ENCODE results near the gene CLEC9A. TPM values are rescaled to one million over a fixed set of nuclear protein-coding genes. Genes with fewer than 3 reads are reported as not detected.

Gene CLEC9A
- not detected in 2 replicates for polyA plus RNA-seq (2011; rRNA removed)
- polyA minus RNA-seq (2011; rRNA and poly(A)+ RNA removed): not detected in 2 replicates

- TF ChIP-seq CTCF (IDR thresholded peaks at IDR 0.05; ENCODE audit: insufficient read depth, low read depth, low read length): no peak
- Histone ChIP-seq H3K27me3 (ENCODE audit: control insufficient read depth, insufficient read depth, low read length) (no peaks in the 10 kb centered on the region), H3K4me3 (ENCODE audit: low read depth, low read length) (no peak within 1 kb of the TSS), H3K36me3 (ENCODE audit: control insufficient read depth, insufficient read depth, low read length) (no peaks in the 10 kb centered on the region)
- ChIA-PET CTCF (interaction anchor here (1.4 to 3.8 kb wide), 2 partner anchors 23 to 110 kb away, joined by 3 to 18 read pairs; no protein-coding TSS in a partner anchor), POLR2A (no interaction called here)
- no peak for DNase-seq (ENCODE audit: low read depth)
Observed at GRCh38 chr12:10030446-10030845, at the start of gene CLEC9A. Gene CLEC9A, plus strand, starts transcription at chr12:10030682. Its CDS starts 22,006 bp downstream, at chr12:10052688.

GRCh38 chr12:9991876-9992275 lies 38.6 kb upstream of the CLEC9A start:
- TF ChIP-seq CTCF (IDR thresholded peaks at IDR 0.05; ENCODE audit: insufficient read depth, low read depth, low read length): no peak
- ChIA-PET CTCF (no interaction called here), POLR2A (no interaction called here)

GRCh38 chr12:9992296-9992695 lies 38.2 kb upstream of the CLEC9A start:
- ChIA-PET POLR2A (no interaction called here), CTCF (no interaction called here)
- H3K27me3 ChIP-seq (ENCODE audit: control insufficient read depth, insufficient read depth, low read length): peaks cover 1% of the 10 kb centered on the region; the same call in 1 of the 2 replicates
- H3K36me3 ChIP-seq (ENCODE audit: control insufficient read depth, insufficient read depth, low read length): no peaks in the 10 kb centered on the region
- no peak overlapping the region for H3K4me3 ChIP-seq (ENCODE audit: low read depth, low read length)
- no peak for TF ChIP-seq CTCF (IDR thresholded peaks at IDR 0.05; ENCODE audit: insufficient read depth, low read depth, low read length)
- no peak for DNase-seq (ENCODE audit: low read depth)

More at GRCh38 chr12:9991876-9992275, 38.6 kb upstream of the CLEC9A start:
- no peaks in the 10 kb centered on the region for H3K36me3 ChIP-seq (ENCODE audit: control insufficient read depth, insufficient read depth, low read length)
- no peak overlapping the region for H3K4me3 ChIP-seq (ENCODE audit: low read depth, low read length)
- peaks cover 1% of the 10 kb centered on the region; the same call in 1 of the 2 replicates for H3K27me3 ChIP-seq (ENCODE audit: control insufficient read depth, insufficient read depth, low read length)
- no peak for DNase-seq (ENCODE audit: low read depth)

- Histone ChIP-seq H3K4me3 (ENCODE audit: low read depth, low read length) (no peak within 1 kb of the TSS), H3K36me3 (ENCODE audit: control insufficient read depth, insufficient read depth, low read length) (no peaks in the 10 kb centered on the region), H3K27me3 (ENCODE audit: control insufficient read depth, insufficient read depth, low read length) (peaks cover 4% of the 10 kb centered on the region)
- no peak for TF ChIP-seq CTCF (IDR thresholded peaks at IDR 0.05; ENCODE audit: insufficient read depth, low read depth, low read length)
- CTCF ChIA-PET: interaction anchor here (0.8 to 2.4 kb wide), 5 partner anchors 11 to 185 kb away, joined by 3 to 11 read pairs (median 3); partner anchors contain the start of gene CLEC12B
- POLR2A ChIA-PET: no interaction called here
- no peak for DNase-seq (ENCODE audit: low read depth)
Observed at GRCh38 chr12:9999016-9999415, 31.5 kb upstream of the CLEC9A start, which contains the start of gene CLEC1B. Gene CLEC1B, minus strand, starts transcription at chr12:9999121. Its CDS starts 21 bp downstream, at chr12:9999100.

- TF ChIP-seq CTCF (IDR thresholded peaks at IDR 0.05; ENCODE audit: insufficient read depth, low read depth, low read length): no peak
- no peak for DNase-seq (ENCODE audit: low read depth)
- no peaks in the 10 kb centered on the region for H3K36me3 ChIP-seq (ENCODE audit: control insufficient read depth, insufficient read depth, low read length)
- peaks cover 4% of the 10 kb centered on the region; the same call in 1 of the 2 replicates for H3K27me3 ChIP-seq (ENCODE audit: control insufficient read depth, insufficient read depth, low read length)
- POLR2A ChIA-PET: no interaction called here
- CTCF ChIA-PET: interaction anchor here (0.9 to 1.5 kb wide), 3 partner anchors 9 to 138 kb away, joined by 3 to 10 read pairs (median 4); partner anchors contain the start of gene CLEC12B
- H3K4me3 ChIP-seq (ENCODE audit: low read depth, low read length): no peak overlapping the region
Observed at GRCh38 chr12:10001171-10001776, 29.2 kb upstream of the CLEC9A start.

Measured in BJ (cell line).